GM23248 (cell line): ENCODE results near the gene MYO1D.

ENCODE experiments used
- EZH2 ChIP-seq: fragments of 200-600 bp; sonication (generic); IDR thresholded peaks from 2 replicates; pipeline ENCODE4 v1.6.1; 2018; ENCODE audit warnings: antibody characterized with exemption, mild to moderate bottlenecking; ENCODE audit not compliant: insufficient read depth, poor library complexity, severe bottlenecking
- EZH2phosphoT487 ChIP-seq: fragments of 200-600 bp; sonication (generic); IDR thresholded peaks from 2 replicates; pipeline ENCODE4 v1.6.1; 2018; ENCODE audit warnings: antibody characterized with exemption, moderate library complexity, mild to moderate bottlenecking, low read depth; ENCODE audit not compliant: insufficient read depth

GRCh38 chr17:32460054-32460453 is 416.9 kb downstream of the MYO1D start:
- TF ChIP-seq EZH2 = no peak
- TF ChIP-seq EZH2phosphoT487 = no peak
